Measurements from ENCODE around the gene KAT7.
A peak's percentile ranks its signal among the peaks of the same experiment; 100 is the strongest.
"Not testable (repeated sequence)": the region's sequence is repeated elsewhere in the genome, so short reads cannot be mapped to it uniquely, and the experiment has no call there.

Gene KAT7

DNA sequence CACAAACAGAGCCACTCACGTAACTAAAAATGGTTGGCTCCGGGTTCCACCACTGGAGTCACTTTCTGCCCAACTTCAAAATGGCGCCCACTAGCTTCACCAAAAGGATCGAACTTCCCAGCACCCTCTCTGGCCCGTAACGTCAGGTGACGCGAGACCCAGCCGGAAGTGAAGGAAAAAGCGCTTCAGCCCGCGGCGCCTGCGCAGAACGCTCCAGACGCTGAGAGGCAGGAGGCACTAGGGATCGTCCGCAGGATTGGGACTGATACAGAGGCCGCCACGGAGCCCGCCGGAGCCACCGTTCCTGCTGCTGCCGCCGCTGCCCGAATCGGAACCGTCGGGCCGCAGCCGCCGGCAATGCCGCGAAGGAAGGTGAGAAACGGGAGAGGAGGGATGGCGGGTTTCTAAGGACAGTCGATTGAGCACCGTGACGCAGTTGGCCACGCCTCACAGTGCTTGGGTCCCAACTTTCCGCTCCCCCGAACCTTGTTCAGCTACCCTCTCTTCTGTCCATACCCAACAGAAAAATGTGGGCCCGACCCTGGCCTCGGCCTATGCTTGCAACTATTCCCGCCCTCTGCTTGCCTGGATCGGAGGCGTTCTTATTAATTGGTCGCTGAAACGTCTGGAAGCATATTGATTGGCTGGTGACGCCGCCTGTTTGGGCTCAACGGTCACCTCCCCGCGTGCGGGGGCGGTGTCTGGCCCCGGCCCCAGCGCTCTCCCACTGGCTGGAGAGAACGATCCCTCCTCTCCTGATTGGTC lies at the start of gene KAT7:
KAT7 (plus strand) TSS at position 204 of the 765 bp plus-strand sequence; CDS start at position 358, 154 bp downstream.
- DNase-seq (ENCODE audit: low spot score) = peak; percentile 97

GRCh38 chr17:49739641-49740271 lies 48.7 kb upstream of the KAT7 start:
- no peak for DNase-seq (ENCODE audit: low spot score)

GRCh38 chr17:49741009-49741691 lies 47.3 kb upstream of the KAT7 start:
- peak; percentile 63 for DNase-seq (ENCODE audit: low spot score)

DNA sequence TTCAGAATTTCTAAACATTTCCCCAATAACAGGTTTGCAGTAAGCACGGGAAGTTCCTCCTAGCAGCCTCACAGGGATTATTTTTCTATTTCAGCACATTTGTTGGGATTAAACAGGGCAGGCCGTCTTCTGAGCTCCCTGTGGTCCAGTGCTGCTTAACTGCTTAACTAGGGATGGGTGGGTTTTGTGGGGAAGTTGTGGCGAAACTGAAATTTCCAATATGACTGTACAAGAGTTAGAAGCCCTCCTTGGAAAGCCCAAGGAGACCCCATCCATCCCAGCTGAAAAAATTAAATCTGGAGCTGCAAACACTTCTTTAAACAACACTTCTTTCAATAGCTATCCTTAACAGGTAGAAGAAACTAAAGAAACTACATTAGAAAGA lies 46.8 kb upstream of the KAT7 start:
- DNase-seq (ENCODE audit: low spot score) = no peak

GRCh38 chr17:49742166-49742638 lies 46.3 kb upstream of the KAT7 start:
- DNase-seq (ENCODE audit: low spot score) = no peak

DNA sequence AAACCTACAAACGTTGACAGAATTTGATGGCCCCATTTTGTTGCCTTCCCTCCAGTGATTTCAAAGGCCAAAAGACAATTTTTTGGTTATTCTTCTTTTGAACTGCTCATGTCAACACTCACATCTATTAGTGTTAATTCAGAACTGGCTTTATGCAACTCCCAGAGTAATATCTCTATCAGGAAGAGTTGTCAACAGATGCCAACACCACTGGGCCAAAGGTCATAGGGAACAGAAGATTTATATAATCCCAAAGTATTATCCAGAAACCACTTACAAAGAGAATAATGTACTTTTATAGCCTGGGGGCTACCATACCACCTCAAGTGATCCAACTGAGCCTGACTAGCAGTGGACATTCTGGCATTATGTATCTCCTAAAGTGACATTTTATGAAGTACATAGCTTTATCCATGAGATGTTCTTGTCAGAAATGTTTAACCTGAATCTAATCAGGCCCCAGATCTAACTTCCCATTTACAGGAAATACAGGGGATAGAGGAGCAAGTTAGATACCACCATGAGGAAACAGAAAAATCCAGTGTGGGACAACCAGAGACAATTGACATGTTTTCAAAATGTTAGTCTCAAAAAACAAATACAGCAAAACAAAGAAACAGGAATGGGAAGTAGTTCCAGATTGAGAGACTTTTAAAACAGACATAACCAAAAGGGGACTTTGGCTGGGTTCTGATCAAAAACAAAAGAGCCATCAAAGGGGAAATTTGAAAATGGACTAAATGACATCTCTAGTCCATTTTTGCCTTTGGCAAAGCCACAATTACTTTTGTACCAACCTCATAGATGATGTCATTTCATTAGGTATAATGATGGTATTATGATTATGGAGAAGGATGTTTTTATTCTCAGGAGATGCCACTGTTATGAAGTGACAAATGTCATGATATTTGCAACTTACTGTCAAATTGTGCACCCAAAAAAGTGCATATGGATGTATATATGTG lies 43.0 kb upstream of the KAT7 start:
- no peak for DNase-seq (ENCODE audit: low spot score)

DNA sequence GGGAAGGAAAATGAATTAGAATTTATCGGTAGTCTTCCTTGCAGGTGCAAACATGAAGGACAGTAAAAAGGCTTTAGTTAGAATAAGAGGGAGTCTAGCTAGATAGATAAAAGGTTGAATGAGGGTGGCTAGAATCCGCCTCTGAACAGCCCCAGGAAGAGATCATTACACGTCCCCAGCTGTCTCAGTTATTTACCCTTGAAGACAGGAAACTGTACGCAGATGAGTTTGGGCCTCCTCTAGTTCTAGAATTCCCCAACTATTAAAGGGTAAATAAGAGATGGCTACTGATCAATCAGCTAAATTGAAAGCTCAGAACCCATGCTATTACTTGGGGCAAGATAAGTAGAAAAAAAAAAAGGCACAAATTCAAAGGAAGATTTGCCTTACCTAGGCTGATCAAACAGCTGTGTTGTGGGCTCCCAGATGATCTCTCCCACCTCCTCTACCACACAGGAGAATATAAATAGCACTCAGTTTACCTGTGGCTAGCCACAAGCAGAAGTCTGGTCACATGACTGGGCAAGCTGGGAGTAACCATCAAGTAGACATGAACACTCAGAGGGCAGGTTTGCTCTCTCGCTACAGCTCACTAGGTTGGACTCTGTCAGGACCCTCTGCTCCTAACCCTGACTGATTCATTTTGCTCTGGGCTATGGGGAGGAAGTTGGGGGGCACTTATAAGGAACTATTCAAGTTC lies 41.5 kb upstream of the KAT7 start:
- DNase-seq (ENCODE audit: low spot score) = no peak

DNA sequence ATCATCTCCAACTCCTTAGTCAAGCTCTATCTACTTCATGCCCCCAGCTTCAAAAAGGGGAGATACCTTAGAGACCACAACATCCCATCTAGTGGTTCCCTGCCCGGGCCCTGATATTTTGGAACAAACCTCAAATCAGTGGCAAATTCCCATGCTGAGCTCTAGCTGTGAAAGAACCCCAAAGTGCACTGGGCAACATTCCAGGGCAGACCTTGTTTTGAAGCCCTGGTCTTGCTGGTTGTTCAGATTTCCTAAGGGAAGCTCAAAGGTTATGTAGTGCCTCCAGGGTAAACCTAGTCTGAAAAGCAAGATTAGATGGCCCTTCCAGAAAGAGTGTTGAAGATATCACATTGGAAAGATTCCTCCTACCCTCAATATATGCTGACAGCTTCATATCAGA lies 40.8 kb upstream of the KAT7 start:
- no peak for DNase-seq (ENCODE audit: low spot score)

- DNase-seq (ENCODE audit: low spot score) = no peak
Observed at GRCh38 chr17:49748223-49748622, 40.3 kb upstream of the KAT7 start.

DNA sequence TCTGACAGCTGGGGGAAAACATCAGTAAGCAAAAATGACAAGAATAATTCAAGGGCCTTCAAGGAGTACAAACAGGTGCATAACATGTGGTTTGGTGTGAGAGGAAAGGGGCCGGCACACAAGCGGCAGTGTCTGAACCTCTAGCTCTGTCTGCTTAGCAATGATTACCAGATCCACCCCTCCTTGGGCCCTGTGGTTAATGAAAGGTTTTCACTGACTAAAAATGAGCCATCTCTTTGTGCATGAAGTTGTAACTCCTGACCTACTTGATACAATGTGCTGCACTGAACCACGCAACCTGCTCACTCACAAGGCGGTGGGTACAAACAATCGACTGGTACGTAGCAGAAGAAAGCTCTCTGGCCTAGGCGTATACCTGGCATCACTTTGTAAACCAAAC lies 39.7 kb upstream of the KAT7 start:
- DNase-seq (ENCODE audit: low spot score) = no peak

- no peak for DNase-seq (ENCODE audit: low spot score)
Observed at GRCh38 chr17:49749730-49750129, 38.8 kb upstream of the KAT7 start.

GRCh38 chr17:49752508-49752907 lies 36.0 kb upstream of the KAT7 start:
- no peak for DNase-seq (ENCODE audit: low spot score)

GRCh38 chr17:49753959-49754391 lies 34.5 kb upstream of the KAT7 start:
- no peak for DNase-seq (ENCODE audit: low spot score)

- DNase-seq (ENCODE audit: low spot score) = no peak
Observed at GRCh38 chr17:49755663-49756283, 32.7 kb upstream of the KAT7 start.

- DNase-seq (ENCODE audit: low spot score) = no peak
Observed at GRCh38 chr17:49756323-49757150, 31.9 kb upstream of the KAT7 start.

DNA sequence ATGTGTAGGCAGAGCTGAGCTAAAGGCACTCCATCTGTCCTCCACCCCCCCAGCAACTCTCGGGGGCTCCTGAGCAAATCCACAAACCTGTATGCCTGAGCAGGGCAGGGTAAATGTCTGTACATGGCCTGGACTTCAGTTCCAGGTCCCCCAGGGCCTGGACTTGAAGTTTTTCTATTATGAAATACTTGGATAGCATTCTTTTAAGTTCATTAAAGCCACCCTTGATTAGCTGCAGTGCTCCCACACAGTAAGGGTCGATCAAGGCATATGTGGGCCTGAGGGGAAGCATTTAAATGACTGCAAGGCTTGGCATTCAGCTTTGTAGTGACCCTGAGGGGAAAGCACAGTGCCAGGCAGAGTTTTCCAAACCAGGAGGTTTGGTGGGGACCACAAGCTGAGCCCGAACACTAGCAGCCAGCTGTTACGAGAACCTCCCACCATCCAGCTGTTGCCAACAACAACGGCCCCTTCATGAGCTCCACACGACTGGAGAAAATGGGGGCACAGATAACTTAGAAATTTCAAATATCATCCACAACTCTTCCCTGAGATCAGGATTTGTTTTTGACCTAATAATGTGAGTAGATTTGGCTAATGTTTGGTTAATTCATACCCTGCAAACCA lies 31.2 kb upstream of the KAT7 start:
- DNase-seq (ENCODE audit: low spot score) = no peak

- not testable (repeated sequence) for DNase-seq (ENCODE audit: low spot score)
Observed at GRCh38 chr17:49758464-49759010, 29.9 kb upstream of the KAT7 start.

- no peak for DNase-seq (ENCODE audit: low spot score)
Observed at GRCh38 chr17:49759203-49759602, 29.3 kb upstream of the KAT7 start.

DNA sequence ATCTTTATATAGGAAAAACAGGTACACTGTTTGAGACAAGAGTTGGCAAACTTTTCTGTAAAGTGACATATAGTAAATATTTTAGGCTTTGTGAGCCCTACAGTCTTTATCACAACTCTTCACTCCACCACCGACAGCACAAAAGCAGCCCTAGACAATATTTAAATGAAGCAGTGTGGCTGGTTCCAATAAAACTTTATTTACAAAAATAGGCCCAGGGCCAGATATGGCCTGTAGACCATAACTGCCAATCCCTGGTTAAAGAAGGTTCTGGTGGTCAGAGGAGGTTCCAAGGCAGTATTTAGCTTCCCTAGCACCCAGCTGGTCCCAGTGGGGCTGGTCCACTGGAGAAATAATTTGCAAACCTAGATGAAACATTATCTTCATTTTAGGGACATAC lies 28.2 kb upstream of the KAT7 start:
- no peak for DNase-seq (ENCODE audit: low spot score)

All from hepatic stellate cell (primary cell).